ENCODE data around the gene CPLX4. TPM values are rescaled to one million over a fixed set of nuclear protein-coding genes. Genes with fewer than 3 reads are reported as not detected.

Gene CPLX4
- total and polyA plus RNA-seq, 4 donors, result 0.01 TPM; not detected in 3

GRCh38 chr18:59282341-59282740 lies 36.1 kb downstream of the CPLX4 start:
- Histone ChIP-seq H3K9ac (ENCODE audit: insufficient read depth in 1 of 2, low read length in 2 of 2) (no peak overlapping the region), H3K27ac (ENCODE audit: low read depth in 1 of 2, low read length in 1 of 2) (no peak overlapping the region), H3K27me3 (ENCODE audit: control insufficient read depth in 3 of 3, insufficient read depth in 3 of 3, low read length in 2 of 3) (peaks cover 0 to 65% (median 59%) of the 10 kb centered on the region in 3 donors), H3K36me3 (ENCODE audit: control insufficient read depth in 4 of 4, insufficient read depth in 4 of 4, low read length in 4 of 4) (no peaks in the 10 kb centered on the region), H3K9me3 (ENCODE audit: control insufficient read depth in 4 of 4, insufficient read depth in 3 of 4, low read length in 3 of 4) (peaks cover 0 to 2% (median 0%) of the 10 kb centered on the region in 4 donors), H3K4me1 (ENCODE audit: control insufficient read depth in 5 of 5, insufficient read depth in 5 of 5, low read length in 5 of 5) (no peaks in the 10 kb centered on the region), H3K4me3 (no peak overlapping the region)
- ATAC-seq (ENCODE audit: insufficient read depth, low FRiP score) (no peak), DNase-seq (no peak)
- WGBS, 2 donors, result 83 to 86% methylated on average over 11 of the region's 11 CpGs
- no peak for TF ChIP-seq CTCF (IDR thresholded peaks at IDR 0.05; ENCODE audit: control extremely low read depth, extremely low read depth)

GRCh38 chr18:59279722-59280121 lies 38.7 kb downstream of the CPLX4 start:
- 36 to 45% methylated on average over 1 of the region's 1 CpG for WGBS, 2 donors
- no peak for DNase-seq
- Histone ChIP-seq H3K27ac (ENCODE audit: low read depth in 1 of 2, low read length in 1 of 2) (no peak overlapping the region), H3K27me3 (ENCODE audit: control insufficient read depth in 3 of 3, insufficient read depth in 3 of 3, low read length in 2 of 3) (peaks cover 4 to 79% (median 75%) of the 10 kb centered on the region in 3 donors), H3K9me3 (ENCODE audit: control insufficient read depth in 4 of 4, insufficient read depth in 3 of 4, low read length in 3 of 4) (peaks cover 0 to 4% (median 0%) of the 10 kb centered on the region in 4 donors), H3K4me3 (no peak overlapping the region), H3K9ac (ENCODE audit: insufficient read depth in 1 of 2, low read length in 2 of 2) (no peak overlapping the region), H3K36me3 (ENCODE audit: control insufficient read depth in 4 of 4, insufficient read depth in 4 of 4, low read length in 4 of 4) (no peaks in the 10 kb centered on the region), H3K4me1 (ENCODE audit: control insufficient read depth in 5 of 5, insufficient read depth in 5 of 5, low read length in 5 of 5) (no peaks in the 10 kb centered on the region)
- ATAC-seq (ENCODE audit: insufficient read depth, low FRiP score), result no peak
- no peak for TF ChIP-seq CTCF (IDR thresholded peaks at IDR 0.05; ENCODE audit: control extremely low read depth, extremely low read depth)

GRCh38 chr18:59279193-59279592 lies 39.3 kb downstream of the CPLX4 start:
- H3K27me3 ChIP-seq (ENCODE audit: control insufficient read depth in 3 of 3, insufficient read depth in 3 of 3, low read length in 2 of 3), result peaks cover 4 to 82% (median 81%) of the 10 kb centered on the region in 3 donors

More at GRCh38 chr18:59279193-59279592, 39.3 kb downstream of the CPLX4 start:
- 59 to 67% methylated on average over 3 of the region's 3 CpGs for WGBS, 2 donors
- TF ChIP-seq CTCF (IDR thresholded peaks at IDR 0.05; ENCODE audit: control extremely low read depth, extremely low read depth), result no peak
- no peak for DNase-seq
- no peaks in the 10 kb centered on the region for H3K36me3 ChIP-seq (ENCODE audit: control insufficient read depth in 4 of 4, insufficient read depth in 4 of 4, low read length in 4 of 4)
- H3K4me1 ChIP-seq (ENCODE audit: control insufficient read depth in 5 of 5, insufficient read depth in 5 of 5, low read length in 5 of 5), result no peaks in the 10 kb centered on the region
- no peak overlapping the region for H3K9ac ChIP-seq (ENCODE audit: insufficient read depth in 1 of 2, low read length in 2 of 2)
- H3K9me3 ChIP-seq (ENCODE audit: control insufficient read depth in 4 of 4, insufficient read depth in 3 of 4, low read length in 3 of 4), result peaks cover 0 to 4% (median 0%) of the 10 kb centered on the region in 4 donors
- no peak overlapping the region for H3K27ac ChIP-seq (ENCODE audit: low read depth in 1 of 2, low read length in 1 of 2)
- ATAC-seq (ENCODE audit: insufficient read depth, low FRiP score), result no peak
- no peak overlapping the region for H3K4me3 ChIP-seq
